ENCODE data around the gene NRG3.

NRG3 gene

GRCh38 chr10:82867056-82867455, 992.1 kb downstream of the NRG3 start:
- no peak for DNase-seq (ENCODE audit: low read depth)
- no peak for TF ChIP-seq CTCF (conservative IDR thresholded peaks at IDR 0.05; ENCODE audit: low read depth, low read length)

GRCh38 chr10:82874671-82875070, 999.7 kb downstream of the NRG3 start:
- H3K4me3 ChIP-seq (ENCODE audit: low read depth, low read length), result no peak overlapping the region
- TF ChIP-seq CTCF (conservative IDR thresholded peaks at IDR 0.05; ENCODE audit: low read depth, low read length), result no peak
- no peak for DNase-seq (ENCODE audit: low read depth)

More at GRCh38 chr10:82867056-82867455, 992.1 kb downstream of the NRG3 start:
- H3K4me3 ChIP-seq (ENCODE audit: low read depth, low read length), result no peak overlapping the region

- no peak for TF ChIP-seq CTCF (conservative IDR thresholded peaks at IDR 0.05; ENCODE audit: low read depth, low read length)
- H3K4me3 ChIP-seq (ENCODE audit: low read depth, low read length), result no peak overlapping the region
- DNase-seq (ENCODE audit: low read depth), result no peak
Observed at GRCh38 chr10:82880776-82881290, 1005.8 kb downstream of the NRG3 start.

- DNase-seq (ENCODE audit: low read depth), result no peak
- no peak for TF ChIP-seq CTCF (conservative IDR thresholded peaks at IDR 0.05; ENCODE audit: low read depth, low read length)
Observed at GRCh38 chr10:82882722-82883121, 1007.7 kb downstream of the NRG3 start.

GRCh38 chr10:82883603-82884002, 1008.6 kb downstream of the NRG3 start:
- no peak overlapping the region for H3K4me3 ChIP-seq (ENCODE audit: low read depth, low read length)
- no peak for TF ChIP-seq CTCF (conservative IDR thresholded peaks at IDR 0.05; ENCODE audit: low read depth, low read length)
- no peak for DNase-seq (ENCODE audit: low read depth)

More at GRCh38 chr10:82882722-82883121, 1007.7 kb downstream of the NRG3 start:
- H3K4me3 ChIP-seq (ENCODE audit: low read depth, low read length), result no peak overlapping the region

- no peak for DNase-seq (ENCODE audit: low read depth)
- no peak for TF ChIP-seq CTCF (conservative IDR thresholded peaks at IDR 0.05; ENCODE audit: low read depth, low read length)
Observed at GRCh38 chr10:82887488-82887887, 1012.5 kb downstream of the NRG3 start.

GRCh38 chr10:82888809-82889455, 1013.9 kb downstream of the NRG3 start:
- no peak overlapping the region for H3K4me3 ChIP-seq (ENCODE audit: low read depth, low read length)
- no peak for TF ChIP-seq CTCF (conservative IDR thresholded peaks at IDR 0.05; ENCODE audit: low read depth, low read length)
- DNase-seq (ENCODE audit: low read depth), result no peak

More at GRCh38 chr10:82887488-82887887, 1012.5 kb downstream of the NRG3 start:
- no peak overlapping the region for H3K4me3 ChIP-seq (ENCODE audit: low read depth, low read length)

Measured in choroid plexus epithelial cell (primary cell).